ENCODE measurements around the gene POLR2J.

The POLR2J gene

GRCh38 chr7:102425639-102426267 lies 53.0 kb downstream of the POLR2J start:
- POLR2A ChIA-PET, result no interaction called here
- CTCF ChIA-PET, result interaction anchor here (0.5 to 0.6 kb wide), 3 partner anchors 15 to 1331 kb away, joined by 3 read pairs; no protein-coding TSS in a partner anchor
- Histone ChIP-seq H3K4me1 (ENCODE audit: control insufficient read depth, insufficient read depth, low read length) (no peaks in the 10 kb centered on the region), H3K36me3 (ENCODE audit: control insufficient read depth in 2 of 2, insufficient read depth in 1 of 2, low read length in 2 of 2) (peaks cover 11 to 46% of the 10 kb centered on the region in 2 experiments; a peak in 2 of 3 replicates), H3K4me3 (ENCODE audit: low read depth, low read length) (no peak overlapping the region), H3K27ac (ENCODE audit: extremely low read depth, low read depth, low read length) (no peak overlapping the region), H3K9me3 (ENCODE audit: control insufficient read depth, insufficient read depth, low read depth, low read length) (no peaks in the 10 kb centered on the region)
- no peak for TF ChIP-seq TRIM28 (IDR thresholded peaks at IDR 0.05; ENCODE audit: borderline replicate concordance, low read length)
- peak; percentile 35; the same call in 1 of the 2 replicates for TF ChIP-seq ZIC2 (tag by site-specific recombination; IDR thresholded peaks at IDR 0.05)

GRCh38 chr7:102424787-102425218 lies 53.9 kb downstream of the POLR2J start:
- Histone ChIP-seq H3K4me3 (ENCODE audit: low read depth, low read length) (no peak overlapping the region), H3K9me3 (ENCODE audit: control insufficient read depth, insufficient read depth, low read depth, low read length) (no peaks in the 10 kb centered on the region), H3K36me3 (ENCODE audit: control insufficient read depth in 2 of 2, insufficient read depth in 1 of 2, low read length in 2 of 2) (peaks cover 11 to 56% of the 10 kb centered on the region in 2 experiments; a peak in 2 of 3 replicates), H3K27ac (ENCODE audit: extremely low read depth, low read depth, low read length) (no peak overlapping the region), H3K4me1 (ENCODE audit: control insufficient read depth, insufficient read depth, low read length) (no peaks in the 10 kb centered on the region)
- POLR2A ChIA-PET, result interaction anchor here (1.0 kb wide), 1 partner anchor 10 kb away, joined by 3 read pairs; no protein-coding TSS in a partner anchor
- TF ChIP-seq ZFP3 (tag by site-specific recombination; IDR thresholded peaks at IDR 0.05; ENCODE audit: low read depth), result no peak
- TF ChIP-seq ZBTB49 (tag by site-specific recombination; IDR thresholded peaks at IDR 0.05; ENCODE audit: low read depth), result no peak
- no peak for TF ChIP-seq PBX3 (CRISPR knock-in tag; IDR thresholded peaks at IDR 0.05)
- TF ChIP-seq ZNF654 (tag by site-specific recombination; IDR thresholded peaks at IDR 0.05; ENCODE audit: low read depth), result no peak
- TF ChIP-seq ZBTB44 (tag by site-specific recombination; IDR thresholded peaks at IDR 0.05), result no peak
- TF ChIP-seq ZNF747 (tag by site-specific recombination; IDR thresholded peaks at IDR 0.05), result no peak
- no peak for TF ChIP-seq ZNF324 (tag by site-specific recombination; IDR thresholded peaks at IDR 0.05)
- TF ChIP-seq YY1 (tag by site-specific recombination; IDR thresholded peaks at IDR 0.05), result no peak
- TF ChIP-seq ZNF521 (tag by site-specific recombination; IDR thresholded peaks at IDR 0.05), result no peak
- no peak for TF ChIP-seq ZFP41 (tag by site-specific recombination; IDR thresholded peaks at IDR 0.05; ENCODE audit: borderline replicate concordance)
- no peak for TF ChIP-seq GFI1B (tag by site-specific recombination; IDR thresholded peaks at IDR 0.05)
- no peak for TF ChIP-seq ZNF19 (tag by site-specific recombination; IDR thresholded peaks at IDR 0.05; ENCODE audit: low read depth)
- CTCF ChIA-PET, result interaction anchor here (0.5 kb wide), 1 partner anchor 14 kb away, joined by 3 read pairs; no protein-coding TSS in a partner anchor

- Histone ChIP-seq H3K4me3 (ENCODE audit: low read depth, low read length) (no peak overlapping the region), H3K36me3 (ENCODE audit: control insufficient read depth in 2 of 2, insufficient read depth in 1 of 2, low read length in 2 of 2) (peaks cover 11 to 59% of the 10 kb centered on the region in 2 experiments; a peak in 2 of 3 replicates), H3K4me1 (ENCODE audit: control insufficient read depth, insufficient read depth, low read length) (no peaks in the 10 kb centered on the region), H3K9me3 (ENCODE audit: control insufficient read depth, insufficient read depth, low read depth, low read length) (no peaks in the 10 kb centered on the region), H3K27ac (ENCODE audit: extremely low read depth, low read depth, low read length) (no peak overlapping the region)
- ChIA-PET POLR2A (interaction anchor here (1.0 kb wide), 1 partner anchor 11 kb away, joined by 3 read pairs; no protein-coding TSS in a partner anchor), CTCF (no interaction called here)
- TF ChIP-seq CTCF (tag by site-specific recombination; IDR thresholded peaks at IDR 0.05) (no peak), ZNF132 (tag by site-specific recombination; IDR thresholded peaks at IDR 0.05; ENCODE audit: borderline replicate concordance) (no peak), BCL11B (tag by site-specific recombination; IDR thresholded peaks at IDR 0.05; ENCODE audit: low read depth) (no peak), ZNF174 (tag by site-specific recombination; IDR thresholded peaks at IDR 0.05) (no peak), ZNF677 (tag by site-specific recombination; IDR thresholded peaks at IDR 0.05) (no peak), ZBTB6 (tag by site-specific recombination; IDR thresholded peaks at IDR 0.05) (no peak), ZNF645 (tag by site-specific recombination; IDR thresholded peaks at IDR 0.05) (no peak)
These were observed 54.6 kb downstream of the POLR2J start for GRCh38 chr7:102424129-102424551.

All from HEK293 (cell line).